ENCODE measurements around the gene SRPK2. TPM values are rescaled to one million over a fixed set of nuclear protein-coding genes. Genes with fewer than 3 reads are reported as not detected.

Gene SRPK2
- polyA plus RNA-seq, 1 experiment = 10.8 TPM

- POLR2A ChIA-PET = no interaction called here
- Histone ChIP-seq H3K4me3 (ENCODE audit: low read depth, low read length) (no peak overlapping the region), H3K27me3 (ENCODE audit: control insufficient read depth, insufficient read depth, low read length) (no peaks in the 10 kb centered on the region), H3K36me3 (ENCODE audit: control insufficient read depth, insufficient read depth, low read length) (no peaks in the 10 kb centered on the region)
- no peak for TF ChIP-seq CTCF (IDR thresholded peaks at IDR 0.05; ENCODE audit: insufficient read depth, low read depth, low read length)
- CTCF ChIA-PET = no interaction called here
- no peak for DNase-seq (ENCODE audit: low read depth)
Observed at GRCh38 chr7:105257338-105257737, 131.4 kb downstream of the SRPK2 start.

- ChIA-PET POLR2A (no interaction called here), CTCF (interaction anchor here (1.6 kb wide), 1 partner anchor 12 kb away, joined by 3 read pairs; no protein-coding TSS in a partner anchor)
- TF ChIP-seq CTCF (IDR thresholded peaks at IDR 0.05; ENCODE audit: insufficient read depth, low read depth, low read length) = no peak
- Histone ChIP-seq H3K4me3 (ENCODE audit: low read depth, low read length) (no peak overlapping the region), H3K27me3 (ENCODE audit: control insufficient read depth, insufficient read depth, low read length) (no peaks in the 10 kb centered on the region), H3K36me3 (ENCODE audit: control insufficient read depth, insufficient read depth, low read length) (no peaks in the 10 kb centered on the region)
- DNase-seq (ENCODE audit: low read depth) = no peak
Observed at GRCh38 chr7:105256761-105257231, 131.9 kb downstream of the SRPK2 start.

- no peaks in the 10 kb centered on the region for H3K27me3 ChIP-seq (ENCODE audit: control insufficient read depth, insufficient read depth, low read length)
- no peak for TF ChIP-seq CTCF (IDR thresholded peaks at IDR 0.05; ENCODE audit: insufficient read depth, low read depth, low read length)
- no peak for DNase-seq (ENCODE audit: low read depth)
- CTCF ChIA-PET = interaction anchor here (0.9 kb wide), 1 partner anchor 11 kb away, joined by 4 read pairs; no protein-coding TSS in a partner anchor
- H3K4me3 ChIP-seq (ENCODE audit: low read depth, low read length) = no peak overlapping the region
- POLR2A ChIA-PET = no interaction called here
- H3K36me3 ChIP-seq (ENCODE audit: control insufficient read depth, insufficient read depth, low read length) = no peaks in the 10 kb centered on the region
Observed at GRCh38 chr7:105250706-105251105, 138.0 kb downstream of the SRPK2 start.

- no peaks in the 10 kb centered on the region for H3K27me3 ChIP-seq (ENCODE audit: control insufficient read depth, insufficient read depth, low read length)
- TF ChIP-seq CTCF (IDR thresholded peaks at IDR 0.05; ENCODE audit: insufficient read depth, low read depth, low read length) = no peak
- H3K36me3 ChIP-seq (ENCODE audit: control insufficient read depth, insufficient read depth, low read length) = no peaks in the 10 kb centered on the region
- no peak overlapping the region for H3K4me3 ChIP-seq (ENCODE audit: low read depth, low read length)
- DNase-seq (ENCODE audit: low read depth) = no peak
- CTCF ChIA-PET = interaction anchor here (0.9 kb wide), 1 partner anchor 10 kb away, joined by 4 read pairs; no protein-coding TSS in a partner anchor
- POLR2A ChIA-PET = no interaction called here
Observed at GRCh38 chr7:105250239-105250638, 138.5 kb downstream of the SRPK2 start.

GRCh38 chr7:105249216-105249615 is 139.5 kb downstream of the SRPK2 start:
- no peak overlapping the region for H3K4me3 ChIP-seq (ENCODE audit: low read depth, low read length)
- ChIA-PET POLR2A (no interaction called here), CTCF (no interaction called here)
- no peaks in the 10 kb centered on the region for H3K27me3 ChIP-seq (ENCODE audit: control insufficient read depth, insufficient read depth, low read length)
- no peak for DNase-seq (ENCODE audit: low read depth)
- TF ChIP-seq CTCF (IDR thresholded peaks at IDR 0.05; ENCODE audit: insufficient read depth, low read depth, low read length) = no peak
- no peaks in the 10 kb centered on the region for H3K36me3 ChIP-seq (ENCODE audit: control insufficient read depth, insufficient read depth, low read length)
